Bronchial epithelial cell (primary cell): Measurements from ENCODE around the gene EIF2S2. TPM values are rescaled to one million over a fixed set of nuclear protein-coding genes. Genes with fewer than 3 reads are reported as not detected.

Experiments used
- DNase-seq: peaks from one replicate; pipeline ENCODE4 v3.0.0-alpha.2; 2010; ENCODE audit warnings: low read depth
- FAIRE-seq: peaks from 2 replicates; lab custom pipeline; 2011; peaks lifted over from hg19 to GRCh38; lab: Jason Lieb, UNC
- H3K27me3 ChIP-seq: 2 replicates; pipeline ENCODE4 v1.5.1; 2011; ENCODE audit warnings: low read length; ENCODE audit not compliant: control insufficient read depth, insufficient read depth
- H3K36me3 ChIP-seq: 2 replicates; pipeline ENCODE4 v1.5.1; 2011; ENCODE audit warnings: low read length; ENCODE audit not compliant: control insufficient read depth, insufficient read depth
- H3K4me3 ChIP-seq: 2 replicates; pipeline ENCODE4 v1.5.1; 2011; ENCODE audit warnings: mild to moderate bottlenecking, low read depth, low read length, control low read depth
- total RNA-seq: library from RNA; depleted of rRNA; stranded (reverse); fragments of >200 nt; gene quantifications from 2 replicates; pipeline ENCODE4 v1.2.1, GENCODE V29; 2014
- TF ChIP-seq, protein P1 (sequence below): IDR thresholded peaks from 2 replicates; pipeline ENCODE4 v1.5.1; 2011; ENCODE audit warnings: mild to moderate bottlenecking, moderate library complexity, low read length, control low read depth, inconsistent platforms; ENCODE audit not compliant: insufficient read depth, severe bottlenecking

The EIF2S2 gene
- total RNA-seq, 1 donor from 2014 or later = 129 TPM

DNA sequence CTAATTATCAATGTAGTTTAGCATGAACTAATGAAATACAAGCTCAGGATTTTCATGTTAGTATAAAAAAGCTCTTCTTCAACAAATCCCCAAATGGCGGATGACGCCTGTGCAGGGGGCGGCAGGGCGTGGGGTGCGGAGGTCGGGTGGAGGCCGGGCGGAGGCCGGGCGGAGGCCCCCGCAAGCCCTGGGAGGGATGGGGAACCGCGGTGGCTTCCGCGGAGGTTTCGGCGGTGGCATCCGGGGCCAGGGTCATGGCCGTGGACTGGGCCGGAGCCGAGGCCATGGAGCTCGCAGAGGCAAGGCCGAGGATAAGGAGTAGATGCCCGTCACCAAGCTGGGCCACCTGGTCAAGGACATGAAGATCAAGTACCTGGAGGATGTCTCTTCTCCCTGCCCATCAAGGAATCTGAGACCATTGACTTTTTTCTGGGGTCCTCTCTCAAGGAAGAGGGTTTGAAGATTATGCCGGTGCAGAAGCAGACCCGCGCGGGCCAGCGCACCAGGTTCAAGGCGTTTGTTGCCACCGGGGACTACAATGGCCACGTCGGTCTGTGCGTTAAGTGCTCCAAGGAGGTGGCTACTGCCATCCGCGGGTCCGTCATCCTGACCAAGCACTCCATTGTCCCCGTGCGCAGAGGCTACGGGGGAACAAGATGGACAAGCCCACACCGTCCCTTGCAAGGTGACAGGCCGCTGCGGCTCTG lies 10.4 kb upstream of the EIF2S2 start:
- TF ChIP-seq, protein P1, sequence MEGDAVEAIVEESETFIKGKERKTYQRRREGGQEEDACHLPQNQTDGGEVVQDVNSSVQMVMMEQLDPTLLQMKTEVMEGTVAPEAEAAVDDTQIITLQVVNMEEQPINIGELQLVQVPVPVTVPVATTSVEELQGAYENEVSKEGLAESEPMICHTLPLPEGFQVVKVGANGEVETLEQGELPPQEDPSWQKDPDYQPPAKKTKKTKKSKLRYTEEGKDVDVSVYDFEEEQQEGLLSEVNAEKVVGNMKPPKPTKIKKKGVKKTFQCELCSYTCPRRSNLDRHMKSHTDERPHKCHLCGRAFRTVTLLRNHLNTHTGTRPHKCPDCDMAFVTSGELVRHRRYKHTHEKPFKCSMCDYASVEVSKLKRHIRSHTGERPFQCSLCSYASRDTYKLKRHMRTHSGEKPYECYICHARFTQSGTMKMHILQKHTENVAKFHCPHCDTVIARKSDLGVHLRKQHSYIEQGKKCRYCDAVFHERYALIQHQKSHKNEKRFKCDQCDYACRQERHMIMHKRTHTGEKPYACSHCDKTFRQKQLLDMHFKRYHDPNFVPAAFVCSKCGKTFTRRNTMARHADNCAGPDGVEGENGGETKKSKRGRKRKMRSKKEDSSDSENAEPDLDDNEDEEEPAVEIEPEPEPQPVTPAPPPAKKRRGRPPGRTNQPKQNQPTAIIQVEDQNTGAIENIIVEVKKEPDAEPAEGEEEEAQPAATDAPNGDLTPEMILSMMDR = no peak
- no peak overlapping the region for H3K4me3 ChIP-seq
- DNase-seq (no peak), FAIRE-seq (no peak)
- H3K27me3 ChIP-seq = no peaks in the 10 kb centered on the region
- no peaks in the 10 kb centered on the region for H3K36me3 ChIP-seq

DNA sequence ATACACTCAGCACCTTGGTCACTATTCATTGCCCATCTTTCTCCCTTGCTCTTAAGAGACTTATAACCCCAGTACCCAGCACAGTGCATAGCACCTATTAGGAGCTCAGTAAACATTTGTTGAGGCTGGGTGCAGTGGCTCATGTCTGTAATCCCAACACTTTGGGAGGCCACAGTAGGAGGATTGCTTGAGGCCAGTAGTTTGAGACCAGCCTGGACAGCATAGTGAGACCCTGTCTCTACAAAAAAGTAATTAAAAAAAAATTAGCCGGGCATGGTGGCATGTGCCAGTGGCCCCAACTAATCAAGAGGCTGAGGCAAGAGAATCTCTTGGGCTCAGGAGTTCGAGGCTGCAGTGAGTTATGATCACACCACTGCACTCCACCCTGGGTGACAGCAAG lies 8.2 kb upstream of the EIF2S2 start:
- no peak for FAIRE-seq
- H3K4me3 ChIP-seq = no peak overlapping the region
- no peaks in the 10 kb centered on the region for H3K36me3 ChIP-seq
- no peaks in the 10 kb centered on the region for H3K27me3 ChIP-seq
- DNase-seq = no peak
- TF ChIP-seq, protein P1 = no peak

DNA sequence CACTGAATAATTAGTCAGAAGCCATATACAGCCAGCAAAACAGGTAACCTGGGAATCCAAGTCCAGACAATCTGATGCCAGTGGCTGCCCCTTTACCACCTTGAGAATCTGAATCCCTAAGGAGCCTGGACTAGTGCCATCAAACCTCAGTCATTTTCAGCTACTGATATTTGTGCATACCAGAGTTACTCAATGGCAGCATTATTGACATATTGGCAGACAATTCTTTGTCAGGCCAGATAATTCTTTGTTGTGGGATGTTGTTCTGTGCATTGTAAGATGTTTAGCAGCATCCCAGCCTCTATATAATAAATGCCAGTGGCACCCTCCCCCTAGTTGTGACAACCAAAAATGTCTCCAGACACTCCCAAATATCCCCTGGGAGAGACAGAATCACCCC lies 3.2 kb upstream of the EIF2S2 start:
- DNase-seq (no peak), FAIRE-seq (no peak)
- TF ChIP-seq, protein P1 = no peak
- no peak overlapping the region for H3K4me3 ChIP-seq
- H3K36me3 ChIP-seq = peaks cover under 1% of the 10 kb centered on the region
- no peaks in the 10 kb centered on the region for H3K27me3 ChIP-seq

DNA sequence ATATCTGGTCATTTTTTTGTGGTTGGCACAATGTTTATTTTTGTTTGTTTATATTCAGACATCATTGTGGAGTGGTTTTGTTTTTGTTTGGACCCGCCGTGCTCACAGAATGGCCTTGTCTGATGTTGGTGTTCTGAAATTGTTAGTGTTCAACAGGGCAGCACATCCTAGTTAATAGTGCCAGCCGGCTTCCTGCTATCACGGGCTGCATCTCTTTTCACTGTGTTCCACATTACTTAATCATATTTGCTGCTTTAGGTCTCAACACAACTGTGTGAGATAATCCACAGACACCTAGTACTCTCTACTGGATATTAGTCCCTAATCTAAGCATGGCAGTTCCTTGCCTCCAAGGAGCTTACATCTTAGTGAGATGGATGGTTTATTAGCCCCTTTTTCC lies 2.8 kb upstream of the EIF2S2 start:
- no peak for FAIRE-seq
- Histone ChIP-seq H3K36me3 (peaks cover 3% of the 10 kb centered on the region), H3K4me3 (no peak overlapping the region), H3K27me3 (no peaks in the 10 kb centered on the region)
- DNase-seq = no peak
- TF ChIP-seq, protein P1 = no peak

DNA sequence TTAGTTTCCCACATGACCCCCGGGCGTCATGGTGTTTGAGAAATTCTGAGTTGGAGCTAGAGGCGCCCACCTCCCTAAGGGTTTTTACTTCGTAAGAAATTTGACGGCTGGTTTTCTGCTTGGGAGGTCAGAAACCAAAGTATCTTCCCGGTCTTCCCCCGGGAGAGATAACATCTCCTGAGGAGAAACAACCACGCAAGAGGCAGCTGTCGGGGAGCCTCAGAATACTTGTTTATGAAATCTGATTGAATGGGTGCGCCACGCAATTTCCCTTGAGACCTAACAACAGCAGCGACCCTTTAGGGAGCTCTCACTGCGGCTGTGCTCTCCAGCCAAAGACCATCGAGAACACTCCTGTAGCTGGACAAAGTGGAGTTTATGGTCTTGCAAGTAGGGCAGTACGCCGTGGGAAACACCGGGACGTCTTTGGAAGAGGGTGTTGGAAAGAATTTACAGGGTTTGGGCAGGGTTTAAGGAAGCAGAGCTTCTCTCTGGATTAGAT lies 608 bp upstream of the EIF2S2 start:
- Histone ChIP-seq H3K4me3 (peak overlapping the region; percentile 100), H3K27me3 (no peaks in the 10 kb centered on the region), H3K36me3 (peaks cover 5% of the 10 kb centered on the region)
- DNase-seq (peak; percentile 25), FAIRE-seq (no peak)
- TF ChIP-seq, protein P1 = no peak
